HG03575 (cell line): ENCODE measurements around the gene OVCH2.
"Not testable (repeated sequence)": the region's sequence is repeated elsewhere in the genome, so short reads cannot be mapped to it uniquely, and the experiment has no call there.

Experiments used
- ATAC-seq: cut with Tn5 transposase; IDR thresholded peaks from one replicate; pipeline ENCODE4 v1.9.1; 2021; ENCODE audit not compliant: unreplicated experiment, insufficient number of reproducible peaks, low FRiP score; ENCODE audit errors: extremely low read depth

OVCH2 gene

GRCh38 chr11:7706377-7706776 lies at the start of gene OVCH2:
Gene OVCH2 (minus strand): TSS chr11:7706477. CDS start chr11:7706394, 83 bp downstream.
- no peak for ATAC-seq

- ATAC-seq = no peak
These were observed 43.2 kb upstream of the OVCH2 start for GRCh38 chr11:7749456-7749855.

DNA sequence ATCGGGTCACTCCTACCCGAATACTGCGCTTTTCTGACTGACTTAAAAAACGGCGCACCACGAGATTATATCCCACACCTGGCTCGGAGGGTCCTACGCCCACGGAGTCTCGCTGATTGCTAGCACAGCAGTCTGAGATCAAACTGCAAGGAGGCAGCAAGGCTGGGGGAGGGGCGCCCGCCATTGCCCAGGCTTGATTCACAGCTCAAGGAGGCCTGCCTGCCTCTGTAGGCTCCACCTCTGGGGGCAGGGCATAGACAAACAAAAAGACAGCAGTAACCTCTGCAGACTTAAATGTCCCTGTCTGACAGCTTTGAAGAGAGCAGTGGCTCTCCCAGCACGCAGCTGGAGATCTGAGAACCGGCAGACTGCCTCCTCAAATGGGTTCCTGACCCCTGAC lies 28.5 kb upstream of the OVCH2 start:
- ATAC-seq = not testable (repeated sequence)

DNA sequence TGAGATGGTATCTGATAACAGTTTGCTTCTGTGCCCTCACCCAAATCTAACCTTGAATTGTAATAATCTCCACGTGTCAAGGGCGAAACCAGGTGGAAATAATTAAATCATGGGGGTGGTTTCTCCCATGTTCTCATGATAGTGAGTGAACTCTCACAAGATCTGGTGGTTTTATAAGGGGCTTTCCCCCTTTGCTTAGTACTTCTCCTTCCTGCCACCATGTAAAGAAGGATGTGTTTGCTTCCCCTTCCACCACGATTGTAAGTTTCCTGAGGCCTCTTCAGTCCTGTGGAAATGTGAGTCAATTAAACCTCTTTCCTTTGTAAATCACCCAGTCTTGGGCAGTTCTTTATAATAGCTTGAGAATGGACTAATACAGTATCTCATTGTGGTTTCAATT lies 8.5 kb upstream of the OVCH2 start:
- no peak for ATAC-seq

DNA sequence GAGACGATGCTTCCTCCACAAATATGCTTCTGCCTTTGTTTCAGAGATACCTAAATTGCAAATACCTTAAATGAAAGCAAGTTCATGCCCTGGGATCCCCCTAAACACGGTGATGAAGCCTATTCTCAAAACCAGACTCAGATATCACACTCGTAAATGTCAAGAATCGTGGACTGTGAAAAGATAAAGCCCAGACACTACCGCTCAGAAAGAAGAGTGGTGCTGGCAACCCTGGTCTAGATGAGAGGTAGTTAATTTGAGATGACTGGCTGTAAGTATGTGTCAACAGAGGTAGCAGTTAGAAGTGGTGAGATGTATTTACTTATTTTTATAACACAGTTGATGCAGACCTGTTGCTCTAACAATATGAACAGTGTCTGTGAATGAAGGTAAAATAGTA lies 2.5 kb downstream of the OVCH2 start:
- ATAC-seq = no peak

GRCh38 chr11:7696424-7696823 lies 9.9 kb downstream of the OVCH2 start:
- no peak for ATAC-seq

DNA sequence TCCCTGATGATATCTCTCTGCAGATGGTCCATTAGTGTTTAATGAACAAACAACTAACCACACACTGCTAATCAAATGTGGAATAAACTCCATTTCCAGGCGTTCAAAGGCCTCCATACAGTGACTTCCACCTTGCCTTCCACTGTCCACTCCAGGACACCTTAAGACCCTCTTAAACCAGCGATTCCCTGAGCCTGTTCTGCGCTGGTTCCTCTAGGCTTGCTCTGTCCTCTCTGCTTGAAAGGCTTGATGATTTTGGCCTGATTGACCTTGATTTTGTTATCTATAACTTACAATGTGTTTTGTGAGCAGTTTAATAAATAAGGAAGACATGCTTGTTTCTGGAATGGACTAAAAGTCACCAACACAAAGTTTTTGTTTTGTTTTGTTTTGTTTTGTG lies 12.0 kb downstream of the OVCH2 start:
- ATAC-seq = no peak

GRCh38 chr11:7692426-7692825 lies 13.9 kb downstream of the OVCH2 start:
- ATAC-seq = no peak

- ATAC-seq = no peak
These were observed 14.4 kb downstream of the OVCH2 start for GRCh38 chr11:7691759-7692350.

- no peak for ATAC-seq
These were observed 15.6 kb downstream of the OVCH2 start for GRCh38 chr11:7690648-7691047.

GRCh38 chr11:7689239-7689638 lies 17.0 kb downstream of the OVCH2 start:
- no peak for ATAC-seq

- ATAC-seq = no peak
These were observed 17.9 kb downstream of the OVCH2 start for GRCh38 chr11:7688238-7688826.

DNA sequence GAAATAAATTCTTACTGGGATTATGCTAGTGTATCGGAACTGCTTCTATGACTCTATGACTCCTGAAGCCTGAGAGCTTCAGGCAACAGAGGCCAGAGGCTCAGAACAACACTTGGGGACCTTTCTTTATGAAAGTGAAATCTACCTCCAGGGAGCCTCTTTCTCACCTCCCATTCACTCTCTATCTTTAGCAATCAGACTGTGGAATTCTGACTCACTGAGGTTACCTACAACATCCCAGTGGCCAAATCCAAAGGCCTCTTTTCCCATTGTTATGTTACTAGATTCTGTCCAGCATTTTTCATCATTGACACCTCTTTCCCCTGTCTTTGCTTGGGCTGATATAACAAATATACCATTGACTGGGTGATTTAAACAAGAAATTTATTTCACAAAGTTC lies 18.9 kb downstream of the OVCH2 start:
- ATAC-seq = no peak

DNA sequence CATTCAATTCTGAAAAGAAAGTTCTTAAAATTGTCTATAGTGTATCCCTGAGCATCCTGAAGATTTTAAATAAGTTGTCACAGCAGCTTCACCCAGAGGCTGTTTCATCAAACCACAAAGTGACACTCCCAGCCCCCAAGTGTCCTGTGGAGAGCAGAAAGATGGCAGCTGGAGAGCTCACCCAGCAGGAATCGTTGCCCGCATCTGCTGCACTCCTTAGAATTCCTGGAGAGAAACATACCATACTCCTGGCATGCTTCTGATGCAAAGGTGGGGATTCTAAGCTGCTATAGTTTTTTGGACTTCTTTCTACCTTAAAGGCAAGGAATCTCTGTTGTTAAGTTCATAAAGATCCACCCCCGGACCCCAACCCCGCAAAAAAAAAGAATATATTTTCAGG lies 19.5 kb downstream of the OVCH2 start:
- no peak for ATAC-seq

- ATAC-seq = no peak
These were observed 22.7 kb downstream of the OVCH2 start for GRCh38 chr11:7683571-7683970.

DNA sequence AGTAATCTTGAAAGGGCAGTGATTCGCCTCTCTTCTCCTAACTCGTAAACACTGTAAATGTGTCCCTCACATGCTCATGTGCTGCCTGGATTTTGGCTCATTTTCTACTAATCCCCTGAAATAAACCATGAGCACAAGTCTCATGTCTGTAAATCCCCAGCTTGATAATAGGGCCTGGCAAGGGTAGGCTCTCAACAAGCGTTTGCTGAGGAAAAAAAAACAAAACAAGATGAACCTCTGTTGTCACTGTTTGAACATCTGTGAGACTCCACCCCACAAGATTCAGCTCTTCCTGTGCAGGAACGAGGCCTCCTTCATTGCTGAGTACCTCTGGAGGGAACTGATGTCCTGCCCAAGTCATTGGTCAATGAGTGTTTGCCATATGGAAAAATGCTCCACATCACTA lies 28.5 kb downstream of the OVCH2 start:
- ATAC-seq = no peak

DNA sequence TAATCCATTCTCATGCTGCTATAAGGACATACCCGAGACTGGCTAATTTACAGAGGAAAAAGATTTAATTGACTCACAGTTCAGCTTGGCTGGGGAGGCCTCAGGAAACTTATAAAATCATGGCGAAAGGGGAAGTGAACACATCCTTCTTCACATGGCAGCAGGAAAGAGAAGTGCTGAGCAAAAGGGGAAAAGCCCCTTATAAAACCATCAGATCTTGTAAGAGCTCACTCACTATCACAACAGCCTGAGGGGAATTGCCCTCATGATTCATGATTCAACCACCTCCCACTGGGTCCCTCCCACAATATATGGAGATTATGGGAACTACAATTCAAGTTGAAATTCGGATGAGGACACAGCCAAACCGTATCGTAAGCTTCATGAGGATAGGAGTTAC lies 29.2 kb downstream of the OVCH2 start:
- no peak for ATAC-seq

DNA sequence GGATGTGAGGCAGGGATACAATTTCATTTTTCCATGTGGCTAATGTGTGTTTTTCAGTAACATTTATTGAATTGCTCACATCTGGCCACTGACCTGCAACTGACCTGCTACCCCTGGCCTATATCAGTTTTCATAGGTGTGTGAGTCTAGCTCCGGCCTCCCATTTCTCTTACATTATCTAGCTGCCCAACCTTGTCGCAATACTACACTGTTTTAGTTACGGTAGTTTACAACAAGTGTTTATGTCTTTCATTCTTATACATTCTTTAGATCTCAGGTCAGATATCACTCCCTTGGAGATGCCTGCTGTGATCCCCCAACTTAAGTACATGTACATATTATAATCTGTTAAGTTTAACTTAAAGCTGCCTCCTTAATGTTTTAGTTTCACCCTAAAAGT lies 30.6 kb downstream of the OVCH2 start:
- ATAC-seq = no peak

- no peak for ATAC-seq
These were observed 32.4 kb downstream of the OVCH2 start for GRCh38 chr11:7673724-7674434.

GRCh38 chr11:7672960-7673723 lies 33.1 kb downstream of the OVCH2 start, which contains the start of gene CYB5R2:
Gene CYB5R2 (minus strand): TSS chr11:7673500. CDS start chr11:7672825, 675 bp downstream.
- no peak for ATAC-seq
